ENCODE measurements around the gene PTPRD.

PTPRD gene

GRCh38 chr9:10268531-10269485 is 344.0 kb downstream of the PTPRD start:
- Mint-ChIP-seq H3K27ac (no peak overlapping the region), H3K9me3 (peaks cover 7% of the 10 kb centered on the region), H3K27me3 (no peaks in the 10 kb centered on the region), H3K36me3 (ENCODE audit: low read depth) (no peaks in the 10 kb centered on the region), H3K4me3 (no peak overlapping the region), H3K4me1 (no peaks in the 10 kb centered on the region)
- DNase-seq (no peak), ATAC-seq (no peak)

GRCh38 chr9:10265153-10265631 is 347.6 kb downstream of the PTPRD start:
- Mint-ChIP-seq H3K27me3 (no peaks in the 10 kb centered on the region), H3K36me3 (ENCODE audit: low read depth) (no peaks in the 10 kb centered on the region), H3K9me3 (peaks cover 14% of the 10 kb centered on the region), H3K4me1 (no peaks in the 10 kb centered on the region), H3K4me3 (no peak overlapping the region), H3K27ac (no peak overlapping the region)
- no peak for ATAC-seq
- DNase-seq: no peak

GRCh38 chr9:10260501-10260900 is 352.3 kb downstream of the PTPRD start:
- H3K9me3 Mint-ChIP-seq: peaks cover 10% of the 10 kb centered on the region
- no peak overlapping the region for H3K4me3 Mint-ChIP-seq
- no peaks in the 10 kb centered on the region for H3K36me3 Mint-ChIP-seq (ENCODE audit: low read depth)
- H3K27me3 Mint-ChIP-seq: no peaks in the 10 kb centered on the region
- ATAC-seq: no peak
- H3K4me1 Mint-ChIP-seq: no peaks in the 10 kb centered on the region
- DNase-seq: no peak
- no peak overlapping the region for H3K27ac Mint-ChIP-seq

- Mint-ChIP-seq H3K4me1 (no peaks in the 10 kb centered on the region), H3K27ac (no peak overlapping the region), H3K27me3 (no peaks in the 10 kb centered on the region), H3K4me3 (no peak overlapping the region), H3K9me3 (peaks cover 10% of the 10 kb centered on the region), H3K36me3 (ENCODE audit: low read depth) (no peaks in the 10 kb centered on the region)
- ATAC-seq: no peak
- no peak for DNase-seq
Measured at GRCh38 chr9:10259668-10260067, 353.1 kb downstream of the PTPRD start.

- peaks cover 3% of the 10 kb centered on the region for H3K9me3 Mint-ChIP-seq
- H3K4me1 Mint-ChIP-seq: no peaks in the 10 kb centered on the region
- DNase-seq (no peak), ATAC-seq (no peak)
- H3K27me3 Mint-ChIP-seq: no peaks in the 10 kb centered on the region
- H3K27ac Mint-ChIP-seq: no peak overlapping the region
- H3K36me3 Mint-ChIP-seq (ENCODE audit: low read depth): no peaks in the 10 kb centered on the region
- H3K4me3 Mint-ChIP-seq: no peak overlapping the region
Measured at GRCh38 chr9:10255758-10256157, 357.0 kb downstream of the PTPRD start.

GRCh38 chr9:10254338-10254737 is 358.5 kb downstream of the PTPRD start:
- no peaks in the 10 kb centered on the region for H3K4me1 Mint-ChIP-seq
- H3K9me3 Mint-ChIP-seq: peaks cover 3% of the 10 kb centered on the region
- H3K4me3 Mint-ChIP-seq: no peak overlapping the region
- H3K27me3 Mint-ChIP-seq: no peaks in the 10 kb centered on the region
- no peak for ATAC-seq
- no peaks in the 10 kb centered on the region for H3K36me3 Mint-ChIP-seq (ENCODE audit: low read depth)
- no peak for DNase-seq
- H3K27ac Mint-ChIP-seq: no peak overlapping the region

- no peaks in the 10 kb centered on the region for H3K27me3 Mint-ChIP-seq
Measured at GRCh38 chr9:10253341-10253740, 359.5 kb downstream of the PTPRD start.

GRCh38 chr9:10252174-10252573 is 360.6 kb downstream of the PTPRD start:
- no peak for ATAC-seq
- Mint-ChIP-seq H3K27ac (no peak overlapping the region), H3K36me3 (ENCODE audit: low read depth) (no peaks in the 10 kb centered on the region), H3K4me3 (no peak overlapping the region), H3K4me1 (no peaks in the 10 kb centered on the region), H3K27me3 (no peaks in the 10 kb centered on the region), H3K9me3 (no peaks in the 10 kb centered on the region)
- no peak for DNase-seq

More at GRCh38 chr9:10253341-10253740, 359.5 kb downstream of the PTPRD start:
- H3K27ac Mint-ChIP-seq: no peak overlapping the region
- ATAC-seq (no peak), DNase-seq (no peak)
- H3K9me3 Mint-ChIP-seq: no peaks in the 10 kb centered on the region
- H3K36me3 Mint-ChIP-seq (ENCODE audit: low read depth): no peaks in the 10 kb centered on the region
- H3K4me1 Mint-ChIP-seq: no peaks in the 10 kb centered on the region
- no peak overlapping the region for H3K4me3 Mint-ChIP-seq

GRCh38 chr9:10251490-10251889 is 361.3 kb downstream of the PTPRD start:
- H3K4me3 Mint-ChIP-seq: no peak overlapping the region
- no peak for ATAC-seq
- H3K27me3 Mint-ChIP-seq: no peaks in the 10 kb centered on the region

GRCh38 chr9:10250219-10250618 is 362.6 kb downstream of the PTPRD start:
- H3K27me3 Mint-ChIP-seq: no peaks in the 10 kb centered on the region
- no peak overlapping the region for H3K4me3 Mint-ChIP-seq
- no peaks in the 10 kb centered on the region for H3K36me3 Mint-ChIP-seq (ENCODE audit: low read depth)
- no peaks in the 10 kb centered on the region for H3K4me1 Mint-ChIP-seq
- no peak overlapping the region for H3K27ac Mint-ChIP-seq
- DNase-seq: no peak
- no peak for ATAC-seq
- H3K9me3 Mint-ChIP-seq: no peaks in the 10 kb centered on the region

More at GRCh38 chr9:10251490-10251889, 361.3 kb downstream of the PTPRD start:
- no peaks in the 10 kb centered on the region for H3K9me3 Mint-ChIP-seq
- no peak overlapping the region for H3K27ac Mint-ChIP-seq
- no peak for DNase-seq
- no peaks in the 10 kb centered on the region for H3K36me3 Mint-ChIP-seq (ENCODE audit: low read depth)
- H3K4me1 Mint-ChIP-seq: no peaks in the 10 kb centered on the region

- no peaks in the 10 kb centered on the region for H3K4me1 Mint-ChIP-seq
- DNase-seq (no peak), ATAC-seq (no peak)
- no peak overlapping the region for H3K4me3 Mint-ChIP-seq
- peaks cover 6% of the 10 kb centered on the region for H3K9me3 Mint-ChIP-seq
- H3K27ac Mint-ChIP-seq: no peak overlapping the region
- no peaks in the 10 kb centered on the region for H3K36me3 Mint-ChIP-seq (ENCODE audit: low read depth)
- no peaks in the 10 kb centered on the region for H3K27me3 Mint-ChIP-seq
Measured at GRCh38 chr9:10248890-10249289, 363.9 kb downstream of the PTPRD start.

GRCh38 chr9:10242255-10242654 is 370.5 kb downstream of the PTPRD start:
- H3K36me3 Mint-ChIP-seq (ENCODE audit: low read depth): no peaks in the 10 kb centered on the region
- H3K9me3 Mint-ChIP-seq: peaks cover 6% of the 10 kb centered on the region
- ATAC-seq (no peak), DNase-seq (no peak)
- H3K4me1 Mint-ChIP-seq: no peaks in the 10 kb centered on the region
- no peaks in the 10 kb centered on the region for H3K27me3 Mint-ChIP-seq
- no peak overlapping the region for H3K4me3 Mint-ChIP-seq
- H3K27ac Mint-ChIP-seq: no peak overlapping the region

- no peak for DNase-seq
- Mint-ChIP-seq H3K27me3 (no peaks in the 10 kb centered on the region), H3K4me1 (no peaks in the 10 kb centered on the region), H3K9me3 (no peaks in the 10 kb centered on the region), H3K36me3 (ENCODE audit: low read depth) (no peaks in the 10 kb centered on the region), H3K4me3 (no peak overlapping the region), H3K27ac (no peak overlapping the region)
- ATAC-seq: no peak
Measured at GRCh38 chr9:10238087-10238486, 374.7 kb downstream of the PTPRD start.

GRCh38 chr9:10237584-10237983 is 375.2 kb downstream of the PTPRD start:
- no peaks in the 10 kb centered on the region for H3K4me1 Mint-ChIP-seq
- DNase-seq (no peak), ATAC-seq (no peak)
- no peaks in the 10 kb centered on the region for H3K27me3 Mint-ChIP-seq
- no peaks in the 10 kb centered on the region for H3K36me3 Mint-ChIP-seq (ENCODE audit: low read depth)
- H3K4me3 Mint-ChIP-seq: no peak overlapping the region
- no peaks in the 10 kb centered on the region for H3K9me3 Mint-ChIP-seq
- H3K27ac Mint-ChIP-seq: no peak overlapping the region

- no peaks in the 10 kb centered on the region for H3K27me3 Mint-ChIP-seq
- H3K4me1 Mint-ChIP-seq: no peaks in the 10 kb centered on the region
- no peaks in the 10 kb centered on the region for H3K9me3 Mint-ChIP-seq
- no peaks in the 10 kb centered on the region for H3K36me3 Mint-ChIP-seq (ENCODE audit: low read depth)
- no peak for ATAC-seq
- DNase-seq: no peak
- no peak overlapping the region for H3K4me3 Mint-ChIP-seq
- no peak overlapping the region for H3K27ac Mint-ChIP-seq
Measured at GRCh38 chr9:10236161-10236560, 376.6 kb downstream of the PTPRD start.

Measured in activated naive CD8-positive, alpha-beta T cell treated with anti-CD3 and anti-CD28 coated beads, Interleukin-2, amount 50 U/mL, for 24 hours (primary cell).